ENCODE results near the gene DDRGK1.

Gene DDRGK1

DNA sequence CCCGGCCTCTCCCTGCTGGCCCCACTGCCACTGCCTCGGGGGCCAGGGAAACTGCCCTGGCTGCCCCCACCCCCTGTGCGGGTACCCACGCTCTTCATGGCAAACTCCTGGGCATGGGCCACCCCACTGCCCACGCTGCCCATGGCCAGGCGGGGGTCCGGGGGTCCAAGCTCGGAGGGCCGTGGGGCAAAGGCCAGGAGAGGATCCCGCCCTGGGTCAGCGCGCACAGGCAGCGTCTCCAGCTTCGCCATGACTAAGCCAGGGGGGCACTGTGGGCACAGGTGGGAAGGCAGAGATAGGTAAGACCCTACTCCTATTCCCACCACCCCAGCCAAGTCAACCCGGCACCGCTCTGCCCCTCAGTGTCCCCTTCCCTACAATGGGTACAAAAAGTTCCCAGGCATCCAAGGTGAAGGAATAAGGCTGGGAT lies 37.6 kb downstream of the DDRGK1 start:
- no peak for TF ChIP-seq EZH2phosphoT487 (IDR thresholded peaks at IDR 0.05; ENCODE audit: borderline replicate concordance)
- TF ChIP-seq, protein P1, sequence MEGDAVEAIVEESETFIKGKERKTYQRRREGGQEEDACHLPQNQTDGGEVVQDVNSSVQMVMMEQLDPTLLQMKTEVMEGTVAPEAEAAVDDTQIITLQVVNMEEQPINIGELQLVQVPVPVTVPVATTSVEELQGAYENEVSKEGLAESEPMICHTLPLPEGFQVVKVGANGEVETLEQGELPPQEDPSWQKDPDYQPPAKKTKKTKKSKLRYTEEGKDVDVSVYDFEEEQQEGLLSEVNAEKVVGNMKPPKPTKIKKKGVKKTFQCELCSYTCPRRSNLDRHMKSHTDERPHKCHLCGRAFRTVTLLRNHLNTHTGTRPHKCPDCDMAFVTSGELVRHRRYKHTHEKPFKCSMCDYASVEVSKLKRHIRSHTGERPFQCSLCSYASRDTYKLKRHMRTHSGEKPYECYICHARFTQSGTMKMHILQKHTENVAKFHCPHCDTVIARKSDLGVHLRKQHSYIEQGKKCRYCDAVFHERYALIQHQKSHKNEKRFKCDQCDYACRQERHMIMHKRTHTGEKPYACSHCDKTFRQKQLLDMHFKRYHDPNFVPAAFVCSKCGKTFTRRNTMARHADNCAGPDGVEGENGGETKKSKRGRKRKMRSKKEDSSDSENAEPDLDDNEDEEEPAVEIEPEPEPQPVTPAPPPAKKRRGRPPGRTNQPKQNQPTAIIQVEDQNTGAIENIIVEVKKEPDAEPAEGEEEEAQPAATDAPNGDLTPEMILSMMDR (conservative IDR thresholded peaks at IDR 0.05; ENCODE audit: low read length), result no peak
- H2AFZ ChIP-seq (ENCODE audit: low read length), result no peak overlapping the region
- no peaks in the 10 kb centered on the region for H3F3A ChIP-seq (ENCODE audit: low read depth)
- no peaks in the 10 kb centered on the region for H3K9me2 ChIP-seq (replicated peaks; ENCODE audit: low read depth, low read length)
- H4K20me1 ChIP-seq (ENCODE audit: insufficient read depth, low read length, poor library complexity, severe bottlenecking), result no peaks in the 10 kb centered on the region
- no peak overlapping the region for H3K4me3 ChIP-seq (ENCODE audit: low read length, poor library complexity, severe bottlenecking)
- H3K4me2 ChIP-seq (ENCODE audit: low read depth, low read length, poor library complexity, severe bottlenecking), result no peak overlapping the region
- H3K79me2 ChIP-seq (ENCODE audit: insufficient read depth, low read length), result no peaks in the 10 kb centered on the region
- H3K9ac ChIP-seq (ENCODE audit: low read depth, low read length, poor library complexity, severe bottlenecking), result no peak overlapping the region
- no peaks in the 10 kb centered on the region for H3K9me3 ChIP-seq (ENCODE audit: insufficient read depth, low read depth, low read length)
- H3K4me1 ChIP-seq (ENCODE audit: insufficient read depth, low read length, poor library complexity, severe bottlenecking), result no peaks in the 10 kb centered on the region
- H3K27me3 ChIP-seq (ENCODE audit: insufficient read depth, low read length, poor library complexity, severe bottlenecking), result no peaks in the 10 kb centered on the region
- H3K36me3 ChIP-seq (ENCODE audit: insufficient read depth, low read length), result no peaks in the 10 kb centered on the region

DNA sequence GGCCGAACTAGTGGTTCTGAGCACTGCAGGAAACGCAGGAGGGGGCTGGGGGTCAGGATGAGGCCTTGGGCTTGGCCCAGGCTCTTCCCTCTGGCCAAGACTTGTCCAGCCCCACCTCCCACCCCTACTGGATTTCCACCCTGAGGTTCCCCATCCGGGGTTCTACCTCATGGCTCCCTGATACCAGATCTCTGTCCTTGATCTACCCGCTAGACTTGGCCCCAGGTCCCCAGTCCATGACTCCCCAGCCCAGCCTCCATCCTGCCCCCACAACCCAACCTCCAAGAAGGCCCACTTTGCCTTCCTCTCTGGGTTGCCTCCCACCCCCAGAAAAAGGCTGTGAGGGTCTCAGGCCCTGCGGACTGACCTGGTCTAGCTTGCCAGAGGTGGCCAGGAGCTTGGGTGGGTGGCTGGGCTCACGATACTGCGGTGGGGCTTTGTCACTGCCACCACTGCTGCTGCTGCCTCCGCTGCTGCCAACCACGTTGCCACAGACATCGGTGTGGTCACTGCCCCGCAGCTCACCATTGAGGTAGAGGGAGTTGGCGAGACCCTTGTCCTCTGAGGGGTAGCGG lies 38.1 kb downstream of the DDRGK1 start:
- Histone ChIP-seq H4K20me1 (ENCODE audit: insufficient read depth, low read length, poor library complexity, severe bottlenecking) (no peaks in the 10 kb centered on the region), H3F3A (ENCODE audit: low read depth) (no peaks in the 10 kb centered on the region), H3K4me3 (ENCODE audit: low read length, poor library complexity, severe bottlenecking) (no peak overlapping the region), H3K9me2 (replicated peaks; ENCODE audit: low read depth, low read length) (no peaks in the 10 kb centered on the region), H3K9me3 (ENCODE audit: insufficient read depth, low read depth, low read length) (no peaks in the 10 kb centered on the region), H3K27me3 (ENCODE audit: insufficient read depth, low read length, poor library complexity, severe bottlenecking) (no peaks in the 10 kb centered on the region), H3K4me1 (ENCODE audit: insufficient read depth, low read length, poor library complexity, severe bottlenecking) (no peaks in the 10 kb centered on the region), H3K9ac (ENCODE audit: low read depth, low read length, poor library complexity, severe bottlenecking) (no peak overlapping the region), H2AFZ (ENCODE audit: low read length) (no peak overlapping the region), H3K36me3 (ENCODE audit: insufficient read depth, low read length) (no peaks in the 10 kb centered on the region), H3K79me2 (ENCODE audit: insufficient read depth, low read length) (no peaks in the 10 kb centered on the region), H3K4me2 (ENCODE audit: low read depth, low read length, poor library complexity, severe bottlenecking) (no peak overlapping the region)
- TF ChIP-seq EZH2phosphoT487 (IDR thresholded peaks at IDR 0.05; ENCODE audit: borderline replicate concordance), result no peak
- TF ChIP-seq, protein P1 (conservative IDR thresholded peaks at IDR 0.05; ENCODE audit: low read length), result no peak

DNA sequence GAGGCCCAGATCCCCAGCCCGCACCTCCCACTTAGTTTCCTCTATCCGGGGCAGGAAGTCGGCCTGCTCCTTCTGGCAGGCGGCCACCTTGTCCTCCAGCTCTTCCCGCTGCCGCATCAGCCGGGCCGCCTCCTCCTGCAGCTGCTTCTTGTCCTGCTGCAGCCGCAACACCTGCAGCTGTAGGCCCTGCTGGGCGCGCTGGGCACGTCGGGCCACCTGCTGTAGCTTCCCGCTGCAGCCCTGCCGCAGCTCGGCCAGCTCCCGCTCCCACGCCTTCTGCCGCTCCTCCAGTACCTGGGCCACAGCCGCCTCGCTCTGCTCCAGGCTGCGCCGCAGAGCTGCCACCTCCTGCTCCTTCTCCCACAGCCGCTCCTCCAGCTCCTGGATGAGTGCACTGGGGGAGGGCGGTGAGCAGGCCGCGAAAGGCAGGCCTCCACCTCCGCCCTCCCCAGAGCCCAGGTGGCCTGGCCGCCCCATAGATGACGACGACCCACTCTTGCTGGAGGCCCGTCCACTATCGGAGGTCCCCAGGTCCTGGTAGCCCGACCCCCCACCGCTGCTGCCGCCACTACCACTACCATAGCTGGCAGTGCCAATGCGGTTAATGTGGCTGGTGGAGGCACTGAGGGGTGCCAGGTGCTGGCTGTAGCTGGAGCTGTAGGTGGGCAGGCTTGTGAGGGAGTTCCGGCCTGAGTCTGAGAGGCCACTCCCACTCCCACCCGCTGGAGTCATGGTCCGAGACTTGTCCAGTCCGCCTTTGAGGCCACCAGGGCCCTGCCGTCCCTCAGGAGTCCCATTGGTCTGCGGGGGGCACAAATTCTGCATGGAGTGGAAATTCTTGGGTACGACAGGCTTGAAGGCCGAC lies 38.8 kb downstream of the DDRGK1 start:
- H3K79me2 ChIP-seq (ENCODE audit: insufficient read depth, low read length), result no peaks in the 10 kb centered on the region
- no peaks in the 10 kb centered on the region for H3K9me3 ChIP-seq (ENCODE audit: insufficient read depth, low read depth, low read length)
- no peak overlapping the region for H3K9ac ChIP-seq (ENCODE audit: low read depth, low read length, poor library complexity, severe bottlenecking)
- H3K4me1 ChIP-seq (ENCODE audit: insufficient read depth, low read length, poor library complexity, severe bottlenecking), result no peaks in the 10 kb centered on the region
- no peak overlapping the region for H2AFZ ChIP-seq (ENCODE audit: low read length)
- no peak overlapping the region for H3K4me2 ChIP-seq (ENCODE audit: low read depth, low read length, poor library complexity, severe bottlenecking)
- H3K9me2 ChIP-seq (replicated peaks; ENCODE audit: low read depth, low read length), result no peaks in the 10 kb centered on the region
- TF ChIP-seq, protein P1 (conservative IDR thresholded peaks at IDR 0.05; ENCODE audit: low read length), result no peak
- TF ChIP-seq EZH2phosphoT487 (IDR thresholded peaks at IDR 0.05; ENCODE audit: borderline replicate concordance), result no peak
- H3K4me3 ChIP-seq (ENCODE audit: low read length, poor library complexity, severe bottlenecking), result no peak overlapping the region
- H4K20me1 ChIP-seq (ENCODE audit: insufficient read depth, low read length, poor library complexity, severe bottlenecking), result no peaks in the 10 kb centered on the region
- no peaks in the 10 kb centered on the region for H3F3A ChIP-seq (ENCODE audit: low read depth)
- H3K27me3 ChIP-seq (ENCODE audit: insufficient read depth, low read length, poor library complexity, severe bottlenecking), result no peaks in the 10 kb centered on the region
- H3K36me3 ChIP-seq (ENCODE audit: insufficient read depth, low read length), result no peaks in the 10 kb centered on the region

All from Loucy (cell line).